OCI-LY7 (cell line): ENCODE results near the gene PDXK. TPM values are rescaled to one million over a fixed set of nuclear protein-coding genes. Genes with fewer than 3 reads are reported as not detected.

Experiments used
- BruUV-seq: library from RNA; stranded (reverse); fragments of 400-500 nt; replicated peaks from 2 replicates; lab custom pipeline; 2021; lab: Mats Ljungman, UMichigan
- CTCF ChIA-PET: fragments of 300-600 bp; sonication (Branson Sonifier 250); formaldehyde crosslinking; loops from one replicate; lab custom pipeline; 2022; ENCODE audit warnings: antibody characterized with exemption; ENCODE audit not compliant: unreplicated experiment; lab: Charles Lee
- POLR2A ChIA-PET: fragments of 300-600 bp; sonication (Branson Sonifier 250); formaldehyde crosslinking; loops from one replicate; lab custom pipeline; 2022; ENCODE audit warnings: antibody characterized with exemption; lab: Charles Lee
- DNase-seq: peaks from one replicate; pipeline ENCODE4 v3.0.0-alpha.2; 2015; ENCODE audit warnings: low spot score
- H2AFZ ChIP-seq: fragments of 200-600 bp; sonication (generic), shearing (Covaris generic); 2 replicates; pipeline ENCODE4 v1.6.1; 2014; ENCODE audit warnings: mild to moderate bottlenecking, antibody characterized with exemption, low read length, moderate library complexity
- H3K27ac ChIP-seq: fragments of 200-600 bp; sonication (generic); 2 replicates; pipeline ENCODE4 v1.5.1; 2014; ENCODE audit warnings: mixed run types, low read depth, mild to moderate bottlenecking, moderate library complexity, low read length, inconsistent platforms; ENCODE audit not compliant: poor library complexity, severe bottlenecking
- H3K36me3 ChIP-seq: fragments of 200-600 bp; sonication (generic); 2 replicates; pipeline ENCODE4 v1.6.1; 2014; ENCODE audit warnings: mild to moderate bottlenecking, antibody characterized with exemption, low read length, moderate library complexity, mixed read lengths; ENCODE audit not compliant: insufficient read depth
- H3K4me1 ChIP-seq: fragments of 200-600 bp; sonication (generic); 2 replicates; pipeline ENCODE4 v1.5.1; 2014; ENCODE audit warnings: mild to moderate bottlenecking, low read length; ENCODE audit not compliant: insufficient read depth, poor library complexity, severe bottlenecking
- H3K4me2 ChIP-seq: fragments of 200-600 bp; sonication (generic); 2 replicates; pipeline ENCODE4 v1.6.1; 2014; ENCODE audit warnings: mild to moderate bottlenecking, low read length
- H3K4me3 ChIP-seq: fragments of 200-600 bp; sonication (generic); 2 replicates; pipeline ENCODE4 v1.5.1; 2014; ENCODE audit warnings: mild to moderate bottlenecking, low read depth, low read length; ENCODE audit not compliant: poor library complexity, severe bottlenecking
- H3K79me2 ChIP-seq: fragments of 200-600 bp; sonication (generic); 2 replicates; pipeline ENCODE4 v1.6.1; 2016; ENCODE audit warnings: low read depth, mild to moderate bottlenecking, low read length, moderate library complexity, mixed read lengths; ENCODE audit not compliant: insufficient read depth
- H3K9me2 ChIP-seq: fragments of 200-600 bp; sonication (generic); 2 replicates; pipeline ENCODE4 v1.6.1; 2016; ENCODE audit warnings: mild to moderate bottlenecking, low read length, mixed read lengths; ENCODE audit not compliant: insufficient read depth
- H3K9me3 ChIP-seq: fragments of 200-600 bp; sonication (generic); 2 replicates; pipeline ENCODE4 v1.6.1; 2014; ENCODE audit warnings: mild to moderate bottlenecking, mixed run types, low read length, mixed read lengths
- H4K20me1 ChIP-seq: fragments of 200-600 bp; sonication (generic); 2 replicates; pipeline ENCODE4 v1.6.1; 2014; ENCODE audit warnings: mild to moderate bottlenecking, antibody characterized with exemption, low read length, moderate library complexity, mixed read lengths; ENCODE audit not compliant: insufficient read depth
- EZH2phosphoT487 ChIP-seq: fragments of 200-600 bp; sonication (generic); IDR thresholded peaks from 2 replicates; pipeline ENCODE4 v1.6.1; 2018; ENCODE audit warnings: low read depth, borderline replicate concordance, mild to moderate bottlenecking, mixed run types, antibody characterized with exemption, low read length, moderate library complexity, mixed read lengths
- intact Hi-C: fragments of 100-400 bp; cut with micrococcal nuclease; formaldehyde crosslinking; loops from one replicate; pipeline ENCODE4 v1.10.0; 2022; ENCODE audit not compliant: unreplicated experiment
- total RNA-seq, 2 experiments: library from RNA; depleted of rRNA in 1 of 2; stranded (reverse); fragments of >200 nt in 1 of 2; shearing (Covaris generic) in 1 of 2; gene quantifications; 2 replicates each; pipeline ENCODE4 v1.2.3, GENCODE V29; 2014 to 2022
- TF ChIP-seq, protein P1 (sequence below): fragments of 200-600 bp; sonication (generic); conservative IDR thresholded peaks from 2 replicates; pipeline ENCODE4 v1.5.1; 2014; ENCODE audit warnings: mild to moderate bottlenecking, antibody characterized with exemption, low read length, moderate library complexity, mixed read lengths

Gene PDXK
- total RNA-seq, 2 experiments from 2014 or later: 32.8 to 67.0 TPM

DNA sequence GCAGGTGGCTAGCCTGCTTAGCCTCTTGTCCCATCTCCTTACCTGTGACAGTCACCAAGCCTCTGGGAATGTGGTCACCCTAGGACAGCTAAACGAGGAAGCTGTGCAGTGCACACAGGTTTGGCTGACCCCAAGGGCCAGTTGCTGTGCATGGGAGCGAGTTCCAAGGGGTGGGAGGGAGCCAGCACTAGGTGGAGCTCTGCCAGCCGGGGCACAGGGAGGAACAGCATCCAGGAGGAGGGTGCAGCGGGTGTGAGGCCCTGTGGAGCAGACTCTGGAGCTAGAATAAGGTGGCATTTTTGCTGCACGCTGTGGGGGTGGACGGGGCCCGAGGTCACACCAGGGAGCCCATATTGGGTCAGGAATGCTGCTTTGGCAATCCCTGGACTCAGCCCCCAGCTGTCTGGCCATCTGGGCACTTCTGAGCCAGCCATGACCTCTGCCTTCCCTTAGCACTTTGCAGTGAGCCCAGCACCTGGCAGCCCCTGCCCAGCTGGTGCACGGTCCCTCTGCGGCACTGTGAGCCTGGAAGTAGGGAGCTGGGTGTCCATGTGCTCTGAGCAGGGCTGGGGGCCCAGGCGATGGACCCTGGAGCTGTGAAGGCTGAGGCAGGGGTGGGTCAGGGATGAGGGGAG is 8.7 kb downstream of the PDXK start:
- Histone ChIP-seq H3K4me3 (no peak overlapping the region), H3K9me2 (no peaks in the 10 kb centered on the region), H3K79me2 (peaks cover 5% of the 10 kb centered on the region; the same call in 1 of the 2 replicates), H2AFZ (no peak overlapping the region), H3K4me2 (peak overlapping the region; percentile 59; the same call in 1 of the 2 replicates), H4K20me1 (peaks cover 3% of the 10 kb centered on the region; the same call in 1 of the 2 replicates), H3K27ac (no peak overlapping the region), H3K36me3 (no peaks in the 10 kb centered on the region; the same call in 1 of the 2 replicates), H3K9me3 (no peaks in the 10 kb centered on the region), H3K4me1 (peaks cover 42% of the 10 kb centered on the region)
- intact Hi-C loops: no loop called here
- TF ChIP-seq, protein P1, sequence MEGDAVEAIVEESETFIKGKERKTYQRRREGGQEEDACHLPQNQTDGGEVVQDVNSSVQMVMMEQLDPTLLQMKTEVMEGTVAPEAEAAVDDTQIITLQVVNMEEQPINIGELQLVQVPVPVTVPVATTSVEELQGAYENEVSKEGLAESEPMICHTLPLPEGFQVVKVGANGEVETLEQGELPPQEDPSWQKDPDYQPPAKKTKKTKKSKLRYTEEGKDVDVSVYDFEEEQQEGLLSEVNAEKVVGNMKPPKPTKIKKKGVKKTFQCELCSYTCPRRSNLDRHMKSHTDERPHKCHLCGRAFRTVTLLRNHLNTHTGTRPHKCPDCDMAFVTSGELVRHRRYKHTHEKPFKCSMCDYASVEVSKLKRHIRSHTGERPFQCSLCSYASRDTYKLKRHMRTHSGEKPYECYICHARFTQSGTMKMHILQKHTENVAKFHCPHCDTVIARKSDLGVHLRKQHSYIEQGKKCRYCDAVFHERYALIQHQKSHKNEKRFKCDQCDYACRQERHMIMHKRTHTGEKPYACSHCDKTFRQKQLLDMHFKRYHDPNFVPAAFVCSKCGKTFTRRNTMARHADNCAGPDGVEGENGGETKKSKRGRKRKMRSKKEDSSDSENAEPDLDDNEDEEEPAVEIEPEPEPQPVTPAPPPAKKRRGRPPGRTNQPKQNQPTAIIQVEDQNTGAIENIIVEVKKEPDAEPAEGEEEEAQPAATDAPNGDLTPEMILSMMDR: peak; percentile 50
- TF ChIP-seq EZH2phosphoT487: no peak
- BruUV-seq: no TSS peak
- ChIA-PET POLR2A (no interaction called here), CTCF (interaction anchor here (0.6 kb wide), 1 partner anchor 31 kb away, joined by 3 read pairs; no protein-coding TSS in a partner anchor)
- no peak for DNase-seq

DNA sequence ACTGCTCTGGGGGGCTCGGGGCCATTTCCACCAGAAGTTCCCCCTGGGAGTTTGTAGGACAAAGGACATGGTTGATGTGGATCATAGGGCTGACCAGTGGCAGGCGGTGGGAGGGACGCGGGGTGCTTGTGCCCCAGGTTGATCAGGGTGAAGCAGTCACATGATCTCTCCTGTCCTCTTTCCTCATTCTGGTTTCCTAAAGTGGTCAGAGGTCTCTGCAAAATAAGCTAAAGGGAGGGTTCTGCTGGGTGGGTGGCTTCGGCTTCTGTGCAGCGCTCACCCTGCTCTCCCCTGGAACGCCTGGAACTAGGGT is 9.2 kb downstream of the PDXK start:
- no peak overlapping the region for H2AFZ ChIP-seq
- no peak for DNase-seq
- H3K9me2 ChIP-seq: no peaks in the 10 kb centered on the region
- H3K9me3 ChIP-seq: no peaks in the 10 kb centered on the region
- peaks cover 5% of the 10 kb centered on the region; the same call in 1 of the 2 replicates for H3K79me2 ChIP-seq
- TF ChIP-seq, protein P1: no peak
- no peak for TF ChIP-seq EZH2phosphoT487
- intact Hi-C loops: no loop called here
- ChIA-PET POLR2A (no interaction called here), CTCF (no interaction called here)
- H3K4me2 ChIP-seq: peak overlapping the region; percentile 59
- H4K20me1 ChIP-seq: peaks cover 3% of the 10 kb centered on the region; the same call in 1 of the 2 replicates
- H3K4me3 ChIP-seq: peak overlapping the region; percentile 41
- H3K36me3 ChIP-seq: no peaks in the 10 kb centered on the region; the same call in 1 of the 2 replicates
- peaks cover 42% of the 10 kb centered on the region for H3K4me1 ChIP-seq
- no TSS peak for BruUV-seq
- no peak overlapping the region for H3K27ac ChIP-seq
